ENCODE results near the gene CCL28.
A peak's percentile ranks its signal among the peaks of the same experiment; 100 is the strongest.
"Not testable (repeated sequence)": the region's sequence is repeated elsewhere in the genome, so short reads cannot be mapped to it uniquely, and the experiment has no call there.

CCL28 gene

GRCh38 chr5:43429706-43430105 lies 17.5 kb upstream of the CCL28 start:
- in situ Hi-C loops (cut with HindIII; ENCODE audit: low sequenced_read_pairs), result no loop called here
- DNase-seq (ENCODE audit: low read depth), result no peak
- TF ChIP-seq CTCF (IDR thresholded peaks at IDR 0.05; ENCODE audit: low read depth, low read length, missing control alignments), result no peak
- no peak overlapping the region for H3K4me3 ChIP-seq (ENCODE audit: low read depth, low read length)

GRCh38 chr5:43429016-43429415 lies 16.8 kb upstream of the CCL28 start:
- in situ Hi-C loops (cut with HindIII; ENCODE audit: low sequenced_read_pairs), result no loop called here

GRCh38 chr5:43427306-43427705 lies 15.1 kb upstream of the CCL28 start:
- in situ Hi-C loops (cut with HindIII; ENCODE audit: low sequenced_read_pairs), result no loop called here
- TF ChIP-seq CTCF (IDR thresholded peaks at IDR 0.05; ENCODE audit: low read depth, low read length, missing control alignments), result no peak
- H3K4me3 ChIP-seq (ENCODE audit: low read depth, low read length), result no peak overlapping the region
- DNase-seq (ENCODE audit: low read depth), result no peak

More at GRCh38 chr5:43429016-43429415, 16.8 kb upstream of the CCL28 start:
- no peak for TF ChIP-seq CTCF (IDR thresholded peaks at IDR 0.05; ENCODE audit: low read depth, low read length, missing control alignments)
- no peak overlapping the region for H3K4me3 ChIP-seq (ENCODE audit: low read depth, low read length)
- no peak for DNase-seq (ENCODE audit: low read depth)

- TF ChIP-seq CTCF (IDR thresholded peaks at IDR 0.05; ENCODE audit: low read depth, low read length, missing control alignments), result no peak
These were observed 13.8 kb upstream of the CCL28 start for GRCh38 chr5:43425983-43426382.

GRCh38 chr5:43423086-43423485 lies 10.9 kb upstream of the CCL28 start:
- in situ Hi-C loops (cut with HindIII; ENCODE audit: low sequenced_read_pairs); DNase-seq (ENCODE audit: low read depth); H3K4me3 ChIP-seq (ENCODE audit: low read depth, low read length): not testable (repeated sequence)

More at GRCh38 chr5:43425983-43426382, 13.8 kb upstream of the CCL28 start:
- in situ Hi-C loops (cut with HindIII; ENCODE audit: low sequenced_read_pairs), result no loop called here
- no peak overlapping the region for H3K4me3 ChIP-seq (ENCODE audit: low read depth, low read length)
- peak; percentile 88 for DNase-seq (ENCODE audit: low read depth)

- TF ChIP-seq CTCF (IDR thresholded peaks at IDR 0.05; ENCODE audit: low read depth, low read length, missing control alignments), result no peak
- DNase-seq (ENCODE audit: low read depth), result peak; percentile 85
- in situ Hi-C loops (cut with HindIII; ENCODE audit: low sequenced_read_pairs), result no loop called here
- H3K4me3 ChIP-seq (ENCODE audit: low read depth, low read length), result no peak overlapping the region
These were observed 10.0 kb upstream of the CCL28 start for GRCh38 chr5:43422143-43422542.

- peak; percentile 9 for DNase-seq (ENCODE audit: low read depth)
- in situ Hi-C loops (cut with HindIII; ENCODE audit: low sequenced_read_pairs), result no loop called here
- TF ChIP-seq CTCF (IDR thresholded peaks at IDR 0.05; ENCODE audit: low read depth, low read length, missing control alignments), result no peak
- no peak overlapping the region for H3K4me3 ChIP-seq (ENCODE audit: low read depth, low read length)
These were observed 9.4 kb upstream of the CCL28 start for GRCh38 chr5:43421450-43422133.

Measured in astrocyte of the cerebellum (primary cell).